Activated CD8-positive, alpha-beta memory T cell treated with anti-CD3 and anti-CD28 coated beads for 36 hours (primary cell): Measurements from ENCODE around the gene DRAM1. TPM values are rescaled to one million over a fixed set of nuclear protein-coding genes. Genes with fewer than 3 reads are reported as not detected.
"Not testable (repeated sequence)": the region's sequence is repeated elsewhere in the genome, so short reads cannot be mapped to it uniquely, and the experiment has no call there.

Source experiments
- CTCF ChIA-PET: fragments of 350-600 bp; sonication (Branson Sonifier 250); formaldehyde crosslinking; loops from one replicate; lab custom pipeline; 2021; ENCODE audit warnings: antibody characterized with exemption; lab: Charles Lee
- POLR2A ChIA-PET: fragments of 350-600 bp; sonication (Branson Sonifier 250); formaldehyde crosslinking; loops from one replicate; lab custom pipeline; 2021; ENCODE audit warnings: antibody characterized with exemption; lab: Charles Lee
- total RNA-seq, 2 experiments: library from RNA; stranded (reverse); gene quantifications; one replicate each; pipeline ENCODE4 v1.2.3, GENCODE V29; 2021

Gene DRAM1
- total RNA-seq, 2 experiments from 2014 or later: 4.9 to 6.0 TPM

DNA sequence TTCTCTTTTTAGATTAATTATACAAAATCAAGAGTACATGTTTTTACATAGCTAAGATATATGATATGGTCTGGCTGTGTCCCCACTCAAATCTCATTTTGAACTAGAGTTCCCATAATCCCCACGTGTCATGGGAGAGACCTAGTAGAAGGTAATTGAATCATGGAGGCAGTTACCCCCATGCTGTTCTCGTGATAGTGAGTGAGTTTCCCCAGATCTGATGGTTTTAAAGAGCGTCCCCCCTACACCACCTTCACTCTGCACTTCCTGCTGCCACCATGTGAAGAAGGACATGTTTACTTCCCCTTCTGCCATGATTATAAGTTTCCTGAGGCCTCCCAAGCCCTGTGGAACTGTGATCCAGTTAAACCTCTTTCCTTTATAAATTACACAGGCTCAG is 21.4 kb upstream of the DRAM1 start:
- ChIA-PET CTCF (no interaction called here), POLR2A (no interaction called here)

DNA sequence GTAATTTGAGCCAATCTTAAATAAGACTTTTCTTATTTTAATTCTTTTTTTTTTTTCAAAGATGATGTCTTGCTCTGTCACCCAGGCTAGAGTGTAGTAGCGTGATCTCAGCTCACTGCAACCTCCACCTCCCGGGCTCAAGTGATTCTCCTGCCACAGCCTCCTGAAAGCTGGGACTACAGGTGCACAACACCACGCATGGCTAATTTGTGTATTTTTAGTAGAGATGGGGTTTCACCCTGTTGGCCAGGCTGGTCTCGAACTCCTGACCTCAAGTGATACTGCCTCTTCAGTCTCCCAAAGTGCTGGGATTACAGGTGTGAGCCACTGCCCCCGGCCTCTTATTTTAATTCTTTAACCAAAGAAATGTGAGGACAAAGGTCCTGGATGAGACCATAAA is 20.8 kb upstream of the DRAM1 start:
- CTCF ChIA-PET: not testable (repeated sequence)
- POLR2A ChIA-PET: interaction anchor here (0.5 kb wide), 1 partner anchor 265 kb away, joined by 10 read pairs; no protein-coding TSS in a partner anchor

GRCh38 chr12:101857043-101857558 is 20.3 kb upstream of the DRAM1 start:
- ChIA-PET CTCF (no interaction called here), POLR2A (interaction anchor here (0.5 kb wide), 1 partner anchor 264 kb away, joined by 10 read pairs; no protein-coding TSS in a partner anchor)

DNA sequence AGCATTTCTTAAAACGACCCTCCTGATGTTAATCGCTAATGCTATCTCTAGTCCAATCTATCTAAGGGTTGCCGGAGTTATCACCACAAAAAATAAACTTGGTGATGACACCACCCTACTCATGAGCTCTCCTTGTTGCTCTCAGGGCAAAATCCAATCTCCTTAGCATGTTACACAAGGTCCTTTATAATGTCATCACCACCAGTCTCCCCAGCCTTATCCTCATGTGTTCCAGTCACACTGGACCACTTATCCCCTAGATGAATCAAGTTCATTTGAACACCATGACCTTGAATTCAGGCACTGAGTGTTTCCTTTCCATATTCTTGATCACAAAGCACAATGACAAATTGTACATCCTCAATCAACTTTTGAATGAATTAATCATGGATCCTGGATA is 19.0 kb upstream of the DRAM1 start:
- CTCF ChIA-PET: no interaction called here
- POLR2A ChIA-PET: no interaction called here

DNA sequence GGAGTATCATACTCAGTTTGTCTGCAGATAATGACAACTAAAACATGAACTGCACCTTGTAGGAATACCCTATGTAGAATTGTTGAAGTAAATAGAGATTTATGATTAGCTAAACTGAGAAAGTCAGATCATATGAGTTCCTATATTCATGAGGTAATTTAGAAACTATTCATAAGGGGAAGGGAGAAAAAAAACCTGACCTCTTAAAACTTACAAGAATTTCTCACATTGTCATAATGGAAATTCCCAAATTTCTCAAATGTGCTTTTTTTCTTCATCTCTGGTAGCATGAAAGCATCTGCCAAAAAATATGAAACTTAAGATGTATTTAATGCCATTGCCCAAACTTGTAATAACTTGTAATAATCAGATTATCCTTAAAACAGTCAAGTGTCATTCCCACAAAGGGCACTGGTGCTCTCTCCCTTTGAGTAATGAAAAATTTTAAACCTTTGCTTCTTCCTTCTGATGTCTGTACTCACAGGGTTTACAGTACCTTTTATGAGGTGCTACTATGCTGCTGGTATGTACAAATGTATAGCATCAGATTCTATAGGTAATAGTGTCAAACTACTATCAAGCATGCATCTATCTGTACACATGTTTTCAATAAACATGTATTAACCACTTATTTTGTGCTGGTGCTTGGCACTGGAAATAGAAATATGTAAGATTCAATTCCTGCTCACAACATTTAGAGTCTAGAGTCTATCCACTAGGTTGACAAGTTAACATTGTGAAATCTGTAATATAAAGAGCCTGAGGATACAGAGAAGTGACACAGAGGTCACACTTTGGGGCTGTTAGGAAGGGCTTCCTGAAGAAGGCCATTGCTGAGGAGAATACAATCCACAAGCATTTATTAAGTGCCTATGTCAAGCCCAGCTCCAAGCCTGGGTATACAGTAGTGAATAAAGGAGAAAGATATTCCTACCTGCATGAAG is 17.4 kb upstream of the DRAM1 start:
- POLR2A ChIA-PET: no interaction called here
- CTCF ChIA-PET: interaction anchor here (1.3 kb wide), 1 partner anchor 20 kb away, joined by 3 read pairs; no protein-coding TSS in a partner anchor

DNA sequence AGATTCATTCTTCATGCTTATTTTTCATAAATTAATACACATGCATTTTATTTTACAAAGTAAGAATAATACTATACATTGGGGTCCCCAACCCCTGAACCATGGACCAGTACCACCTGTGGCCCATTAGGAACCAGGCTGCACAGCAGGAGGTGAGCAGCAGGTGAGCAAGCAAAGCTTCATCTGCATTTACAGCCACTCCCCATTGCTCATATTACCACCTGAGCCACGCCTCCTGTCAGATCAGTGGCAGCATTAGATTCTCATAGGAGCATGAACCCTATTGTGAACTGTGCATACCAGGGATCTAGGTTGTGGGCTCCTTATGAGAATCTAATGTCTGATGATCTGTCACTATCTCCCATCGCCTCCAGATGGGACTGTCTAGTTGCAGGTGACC is 15.7 kb upstream of the DRAM1 start:
- POLR2A ChIA-PET: not testable (repeated sequence)

GRCh38 chr12:101862245-101862644 is 15.1 kb upstream of the DRAM1 start:
- ChIA-PET POLR2A (interaction anchor here (0.7 kb wide), 1 partner anchor 114 kb away, joined by 8 read pairs; no protein-coding TSS in a partner anchor), CTCF (no interaction called here)

More for the DNA sequence above, 15.7 kb upstream of the DRAM1 start:
- CTCF ChIA-PET: not testable (repeated sequence)

- ChIA-PET POLR2A (interaction anchor here (0.7 kb wide), 1 partner anchor 133 kb away, joined by 4 read pairs; no protein-coding TSS in a partner anchor), CTCF (interaction anchor here (1.4 kb wide), 1 partner anchor 24 kb away, joined by 4 read pairs; no protein-coding TSS in a partner anchor)
These were observed 13.4 kb upstream of the DRAM1 start for GRCh38 chr12:101863981-101864380.

- ChIA-PET POLR2A (interaction anchor here (0.6 kb wide), 1 partner anchor 24 kb away, joined by 4 read pairs; no protein-coding TSS in a partner anchor), CTCF (interaction anchor here (1.0 to 2.0 kb wide), 3 partner anchors 27 to 87 kb away, joined by 3 to 4 read pairs (median 4); partner anchors contain the start of gene GNPTAB)
These were observed 10.6 kb upstream of the DRAM1 start for GRCh38 chr12:101866615-101867373.

DNA sequence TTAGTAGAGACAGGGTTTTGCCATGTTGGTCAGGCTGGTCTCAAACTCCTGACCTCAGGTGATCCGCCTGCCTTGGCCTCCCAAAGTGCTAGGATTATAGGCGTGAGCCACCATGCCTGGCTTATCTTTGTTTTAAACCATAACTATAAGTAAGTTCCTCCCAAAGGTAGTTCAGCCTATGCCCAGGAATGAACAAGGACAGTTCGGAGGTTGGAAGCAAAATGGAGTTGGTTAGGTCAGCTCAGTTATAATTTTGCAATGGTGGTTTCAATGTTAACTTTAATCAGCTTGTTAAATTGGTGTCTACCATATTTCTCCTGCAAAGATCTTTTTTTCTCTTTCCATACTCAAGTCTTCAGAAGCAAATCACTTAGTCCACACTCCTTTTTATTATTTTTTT is 9.8 kb upstream of the DRAM1 start:
- CTCF ChIA-PET: not testable (repeated sequence)
- POLR2A ChIA-PET: interaction anchor here (0.5 kb wide), 1 partner anchor 1472 kb away, joined by 3 read pairs; no protein-coding TSS in a partner anchor

- ChIA-PET CTCF (no interaction called here), POLR2A (no interaction called here)
These were observed 6.5 kb upstream of the DRAM1 start for GRCh38 chr12:101870925-101871324.

DNA sequence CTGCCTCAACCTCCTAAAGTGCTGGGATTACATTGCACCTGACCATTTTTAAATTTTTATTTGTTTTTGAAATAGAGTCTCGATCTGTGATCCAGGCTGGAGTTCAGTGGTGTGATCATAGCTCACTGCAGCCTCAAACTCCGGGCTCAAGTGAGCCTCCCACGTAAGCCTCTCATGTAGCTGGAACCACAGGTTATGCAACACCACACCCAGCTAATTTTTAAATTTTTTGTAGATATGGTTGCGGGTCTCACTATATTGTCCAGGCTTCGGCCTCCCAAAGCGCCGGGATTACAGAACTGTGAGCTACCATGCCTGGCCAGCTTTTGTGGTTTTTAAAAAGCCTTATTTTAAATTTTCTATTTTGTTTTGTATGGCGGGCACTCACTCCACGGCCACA is 2.2 kb upstream of the DRAM1 start:
- ChIA-PET CTCF (no interaction called here), POLR2A (no interaction called here)

GRCh38 chr12:101876322-101876860 is 989 bp upstream of the DRAM1 start:
- POLR2A ChIA-PET: no interaction called here
- CTCF ChIA-PET: no interaction called here

GRCh38 chr12:101877806-101878242 is 444 bp downstream of the DRAM1 start:
- CTCF ChIA-PET: no interaction called here
- POLR2A ChIA-PET: interaction anchor here (0.5 to 0.6 kb wide), 2 partner anchors 15 to 27 kb away, joined by 3 to 5 read pairs; no protein-coding TSS in a partner anchor

GRCh38 chr12:101878243-101878821 is 952 bp downstream of the DRAM1 start:
- POLR2A ChIA-PET: no interaction called here
- CTCF ChIA-PET: no interaction called here

- POLR2A ChIA-PET: no interaction called here
- CTCF ChIA-PET: no interaction called here
These were observed 3.4 kb downstream of the DRAM1 start for GRCh38 chr12:101880769-101881168.

GRCh38 chr12:101881228-101881627 is 3.8 kb downstream of the DRAM1 start:
- CTCF ChIA-PET: no interaction called here
- POLR2A ChIA-PET: no interaction called here

GRCh38 chr12:101884174-101884573 is 6.8 kb downstream of the DRAM1 start:
- ChIA-PET CTCF (no interaction called here), POLR2A (no interaction called here)
